Measurements from ENCODE around the gene ITGB6.

DNA sequence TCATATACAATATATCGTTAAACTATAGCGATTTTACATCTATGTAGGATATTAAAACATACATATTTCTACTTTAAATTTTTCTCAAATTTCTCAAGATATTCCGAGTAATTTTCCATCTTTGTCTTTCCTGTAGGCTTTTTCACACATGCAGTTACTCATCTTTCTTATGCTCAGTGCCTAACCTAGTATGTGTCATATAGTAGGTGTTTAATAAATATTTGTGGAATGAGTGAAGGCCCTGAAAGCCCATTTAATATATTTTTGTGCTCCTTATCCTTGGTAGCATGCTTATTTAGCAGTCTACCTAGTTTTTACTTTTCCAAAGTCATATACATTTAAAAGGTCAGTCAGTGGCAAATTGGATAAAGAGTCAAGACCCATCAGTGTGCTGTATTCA is 67.3 kb downstream of the ITGB6 start:
- TF ChIP-seq, protein P1, sequence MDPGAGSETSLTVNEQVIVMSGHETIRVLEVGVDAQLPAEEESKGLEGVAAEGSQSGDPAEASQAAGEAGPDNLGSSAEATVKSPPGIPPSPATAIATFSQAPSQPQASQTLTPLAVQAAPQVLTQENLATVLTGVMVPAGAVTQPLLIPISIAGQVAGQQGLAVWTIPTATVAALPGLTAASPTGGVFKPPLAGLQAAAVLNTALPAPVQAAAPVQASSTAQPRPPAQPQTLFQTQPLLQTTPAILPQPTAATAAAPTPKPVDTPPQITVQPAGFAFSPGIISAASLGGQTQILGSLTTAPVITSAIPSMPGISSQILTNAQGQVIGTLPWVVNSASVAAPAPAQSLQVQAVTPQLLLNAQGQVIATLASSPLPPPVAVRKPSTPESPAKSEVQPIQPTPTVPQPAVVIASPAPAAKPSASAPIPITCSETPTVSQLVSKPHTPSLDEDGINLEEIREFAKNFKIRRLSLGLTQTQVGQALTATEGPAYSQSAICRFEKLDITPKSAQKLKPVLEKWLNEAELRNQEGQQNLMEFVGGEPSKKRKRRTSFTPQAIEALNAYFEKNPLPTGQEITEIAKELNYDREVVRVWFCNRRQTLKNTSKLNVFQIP (CRISPR knock-in tag; IDR thresholded peaks at IDR 0.05; ENCODE audit: borderline replicate concordance, low read depth), result no peak
- no peak for TF ChIP-seq TOX (CRISPR knock-in tag; IDR thresholded peaks at IDR 0.05; ENCODE audit: borderline replicate concordance)
- TF ChIP-seq, protein P2, sequence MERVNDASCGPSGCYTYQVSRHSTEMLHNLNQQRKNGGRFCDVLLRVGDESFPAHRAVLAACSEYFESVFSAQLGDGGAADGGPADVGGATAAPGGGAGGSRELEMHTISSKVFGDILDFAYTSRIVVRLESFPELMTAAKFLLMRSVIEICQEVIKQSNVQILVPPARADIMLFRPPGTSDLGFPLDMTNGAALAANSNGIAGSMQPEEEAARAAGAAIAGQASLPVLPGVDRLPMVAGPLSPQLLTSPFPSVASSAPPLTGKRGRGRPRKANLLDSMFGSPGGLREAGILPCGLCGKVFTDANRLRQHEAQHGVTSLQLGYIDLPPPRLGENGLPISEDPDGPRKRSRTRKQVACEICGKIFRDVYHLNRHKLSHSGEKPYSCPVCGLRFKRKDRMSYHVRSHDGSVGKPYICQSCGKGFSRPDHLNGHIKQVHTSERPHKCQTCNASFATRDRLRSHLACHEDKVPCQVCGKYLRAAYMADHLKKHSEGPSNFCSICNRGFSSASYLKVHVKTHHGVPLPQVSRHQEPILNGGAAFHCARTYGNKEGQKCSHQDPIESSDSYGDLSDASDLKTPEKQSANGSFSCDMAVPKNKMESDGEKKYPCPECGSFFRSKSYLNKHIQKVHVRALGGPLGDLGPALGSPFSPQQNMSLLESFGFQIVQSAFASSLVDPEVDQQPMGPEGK (CRISPR knock-in tag; IDR thresholded peaks at IDR 0.05; ENCODE audit: borderline replicate concordance), result no peak
- no peak for TF ChIP-seq CSDC2 (CRISPR knock-in tag; IDR thresholded peaks at IDR 0.05)
- TF ChIP-seq CSRNP3 (CRISPR knock-in tag; IDR thresholded peaks at IDR 0.05), result no peak
- TF ChIP-seq, protein P3, sequence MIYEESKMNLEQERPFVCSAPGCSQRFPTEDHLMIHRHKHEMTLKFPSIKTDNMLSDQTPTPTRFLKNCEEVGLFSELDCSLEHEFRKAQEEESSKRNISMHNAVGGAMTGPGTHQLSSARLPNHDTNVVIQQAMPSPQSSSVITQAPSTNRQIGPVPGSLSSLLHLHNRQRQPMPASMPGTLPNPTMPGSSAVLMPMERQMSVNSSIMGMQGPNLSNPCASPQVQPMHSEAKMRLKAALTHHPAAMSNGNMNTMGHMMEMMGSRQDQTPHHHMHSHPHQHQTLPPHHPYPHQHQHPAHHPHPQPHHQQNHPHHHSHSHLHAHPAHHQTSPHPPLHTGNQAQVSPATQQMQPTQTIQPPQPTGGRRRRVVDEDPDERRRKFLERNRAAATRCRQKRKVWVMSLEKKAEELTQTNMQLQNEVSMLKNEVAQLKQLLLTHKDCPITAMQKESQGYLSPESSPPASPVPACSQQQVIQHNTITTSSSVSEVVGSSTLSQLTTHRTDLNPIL (CRISPR knock-in tag; IDR thresholded peaks at IDR 0.05; ENCODE audit: low read depth), result no peak
- no peak for TF ChIP-seq ZFP3 (CRISPR knock-in tag; IDR thresholded peaks at IDR 0.05)
- no peak for TF ChIP-seq ISL1 (CRISPR knock-in tag; IDR thresholded peaks at IDR 0.05)
- no peak for TF ChIP-seq ZC3H10 (CRISPR knock-in tag; IDR thresholded peaks at IDR 0.05)
- no peak for TF ChIP-seq RARB (CRISPR knock-in tag; IDR thresholded peaks at IDR 0.05)
